ENCODE data around the gene ATOSA. TPM values are rescaled to one million over a fixed set of nuclear protein-coding genes. Genes with fewer than 3 reads are reported as not detected.

ATOSA gene
- total RNA-seq, 1 experiment from 2014 or later: 7.1 TPM

DNA sequence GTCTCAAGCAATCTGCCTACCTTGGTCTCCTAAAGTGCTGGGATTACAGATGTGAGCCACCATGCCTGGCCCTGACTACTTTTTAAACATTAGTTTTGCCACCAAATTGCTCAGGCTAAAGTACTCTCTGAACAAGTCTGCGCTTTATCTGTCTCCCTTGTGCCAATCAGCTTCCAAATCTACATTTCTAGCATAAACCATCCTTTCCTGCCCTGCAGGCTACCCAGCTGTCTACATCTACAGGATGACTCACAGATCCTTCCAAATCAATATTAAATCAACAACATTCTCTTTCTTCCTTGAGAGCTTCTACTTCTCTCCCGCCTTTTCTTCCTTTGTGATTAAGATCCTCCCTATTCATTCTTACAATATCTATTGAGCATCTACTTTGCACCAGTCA lies 16.0 kb upstream of the ATOSA start:
- no peak for DNase-seq (ENCODE audit: extremely low read depth, low read depth)

DNA sequence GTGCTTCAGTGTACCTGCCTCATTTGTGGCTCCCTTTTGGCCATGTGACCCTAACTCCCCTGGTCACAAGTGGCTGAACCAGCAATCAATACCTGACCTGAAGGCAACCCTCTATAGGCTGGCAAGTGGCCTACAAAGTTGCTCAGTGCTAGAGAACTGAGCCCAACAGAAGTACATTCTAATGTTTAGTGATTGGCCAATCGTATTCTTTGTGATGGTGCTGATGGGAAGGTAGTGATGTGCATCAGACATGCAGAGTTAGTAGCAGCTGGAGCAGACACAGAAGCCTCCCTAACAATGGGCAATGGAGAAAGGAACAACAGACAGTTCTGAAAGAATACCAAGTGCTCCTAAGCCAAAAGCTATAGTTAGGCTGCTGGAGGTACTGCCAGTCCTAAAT lies 10.4 kb upstream of the ATOSA start:
- DNase-seq (ENCODE audit: extremely low read depth, low read depth): no peak

DNA sequence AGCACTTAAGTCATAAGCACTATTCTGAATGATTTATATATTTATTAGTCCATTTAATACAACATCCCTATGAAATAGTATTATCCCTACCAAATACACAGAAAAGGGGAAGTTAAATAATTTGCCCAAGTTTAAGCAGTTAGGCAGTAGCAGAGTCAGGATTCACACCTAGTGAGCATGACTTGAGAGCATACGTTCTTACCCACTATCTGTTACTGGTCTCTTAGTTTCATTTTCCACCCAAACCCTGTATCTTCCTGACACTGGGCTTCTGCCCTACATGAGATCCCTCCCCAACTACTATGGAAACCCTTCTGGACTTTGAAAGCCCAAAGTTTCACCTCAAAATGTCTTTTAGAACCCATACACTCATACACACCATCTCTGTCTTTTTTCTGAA lies 4.4 kb upstream of the ATOSA start:
- no peak for DNase-seq (ENCODE audit: extremely low read depth, low read depth)

DNA sequence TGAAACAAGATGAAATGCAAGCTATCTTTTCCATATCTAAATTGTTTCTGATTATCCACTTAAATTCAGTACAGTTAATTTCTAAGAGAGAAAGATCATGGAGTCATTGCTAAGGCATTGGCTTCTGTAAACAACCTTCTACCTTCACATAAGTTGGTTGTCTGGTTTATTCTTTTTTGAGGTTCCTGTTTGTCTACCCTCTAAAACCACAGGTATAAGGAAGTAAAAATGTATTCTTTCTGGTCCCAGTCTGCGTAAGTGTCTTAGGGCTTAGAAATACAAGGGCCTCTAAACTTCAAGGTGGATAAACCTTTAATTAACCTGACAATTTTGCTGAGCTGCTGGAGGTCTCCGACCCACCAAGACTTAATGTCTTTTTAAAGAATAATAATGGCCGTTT lies 3.6 kb upstream of the ATOSA start:
- DNase-seq (ENCODE audit: extremely low read depth, low read depth): no peak

DNA sequence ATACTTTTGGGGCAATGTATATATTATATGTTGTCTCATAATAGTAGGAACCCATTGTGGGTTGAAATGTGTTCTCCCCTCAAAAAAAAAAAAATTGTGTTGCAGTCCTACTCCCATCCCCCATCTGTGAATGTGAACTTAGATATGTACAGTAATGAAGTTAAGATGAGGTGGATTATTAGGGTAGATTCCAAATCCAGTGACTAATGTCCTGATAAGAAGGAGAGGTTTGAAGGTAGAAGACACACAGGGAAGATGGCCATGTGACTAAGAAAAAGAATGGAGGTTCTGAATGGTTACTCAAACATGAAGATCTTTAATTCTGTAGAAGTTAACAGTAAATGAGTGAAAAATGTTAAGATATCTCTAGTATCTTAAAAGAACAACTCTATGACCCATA lies 3.0 kb upstream of the ATOSA start:
- no peak for DNase-seq (ENCODE audit: extremely low read depth, low read depth)

DNA sequence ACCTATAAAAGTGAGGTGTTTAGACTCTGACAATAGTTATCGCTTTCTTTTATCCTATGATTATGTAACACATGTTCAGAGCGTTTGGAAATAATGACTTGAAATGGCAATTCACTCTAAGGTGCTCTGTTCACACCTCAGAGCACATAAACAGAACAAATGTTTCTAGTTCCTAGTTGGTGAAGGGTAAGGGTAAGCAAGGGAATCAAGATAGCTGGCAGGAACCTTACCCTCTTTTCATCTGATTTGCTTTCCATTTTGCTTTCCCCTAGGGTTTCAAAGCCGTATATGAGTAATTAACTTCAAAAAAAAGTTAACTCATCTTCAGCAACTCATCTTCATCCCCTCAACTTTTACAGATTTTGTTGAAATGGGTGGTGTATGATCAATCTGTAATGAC lies 2.3 kb upstream of the ATOSA start:
- no peak for DNase-seq (ENCODE audit: extremely low read depth, low read depth)

DNA sequence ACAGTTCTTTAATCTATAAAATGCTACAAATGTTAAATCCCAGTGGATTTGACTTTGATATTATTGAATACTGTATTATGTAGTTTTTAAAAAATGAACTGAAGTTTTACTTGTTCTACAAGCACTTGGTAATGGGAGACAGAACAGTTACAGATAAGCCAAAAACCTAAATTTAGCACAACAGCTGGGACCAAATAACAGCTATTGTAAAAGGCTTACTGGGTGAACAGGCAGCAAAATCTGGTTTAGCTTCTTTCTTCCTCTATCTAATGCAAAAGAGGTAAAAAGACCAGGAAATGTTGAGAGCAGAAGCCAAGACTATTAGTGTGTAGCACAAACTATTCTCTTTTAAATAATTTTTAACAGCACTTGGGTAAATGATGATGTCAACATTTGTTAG lies 1.6 kb upstream of the ATOSA start:
- DNase-seq (ENCODE audit: extremely low read depth, low read depth): no peak

DNA sequence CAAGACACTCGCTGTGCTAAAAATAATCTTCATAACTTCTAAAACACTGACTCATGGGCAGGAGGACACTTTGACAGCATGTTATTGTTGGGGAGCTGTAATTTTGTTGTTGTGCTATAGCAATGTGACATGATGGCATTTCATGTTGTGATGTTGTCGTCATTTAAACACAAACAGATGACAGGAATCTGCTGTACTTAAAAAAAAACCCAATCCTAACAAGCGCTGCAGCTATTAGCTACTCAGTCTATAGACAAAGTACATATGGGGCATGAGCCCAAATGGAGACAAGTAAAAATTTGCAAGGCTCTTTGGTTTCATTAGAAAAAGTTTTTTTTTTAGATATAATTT lies 828 bp upstream of the ATOSA start:
- no peak for DNase-seq (ENCODE audit: extremely low read depth, low read depth)

DNA sequence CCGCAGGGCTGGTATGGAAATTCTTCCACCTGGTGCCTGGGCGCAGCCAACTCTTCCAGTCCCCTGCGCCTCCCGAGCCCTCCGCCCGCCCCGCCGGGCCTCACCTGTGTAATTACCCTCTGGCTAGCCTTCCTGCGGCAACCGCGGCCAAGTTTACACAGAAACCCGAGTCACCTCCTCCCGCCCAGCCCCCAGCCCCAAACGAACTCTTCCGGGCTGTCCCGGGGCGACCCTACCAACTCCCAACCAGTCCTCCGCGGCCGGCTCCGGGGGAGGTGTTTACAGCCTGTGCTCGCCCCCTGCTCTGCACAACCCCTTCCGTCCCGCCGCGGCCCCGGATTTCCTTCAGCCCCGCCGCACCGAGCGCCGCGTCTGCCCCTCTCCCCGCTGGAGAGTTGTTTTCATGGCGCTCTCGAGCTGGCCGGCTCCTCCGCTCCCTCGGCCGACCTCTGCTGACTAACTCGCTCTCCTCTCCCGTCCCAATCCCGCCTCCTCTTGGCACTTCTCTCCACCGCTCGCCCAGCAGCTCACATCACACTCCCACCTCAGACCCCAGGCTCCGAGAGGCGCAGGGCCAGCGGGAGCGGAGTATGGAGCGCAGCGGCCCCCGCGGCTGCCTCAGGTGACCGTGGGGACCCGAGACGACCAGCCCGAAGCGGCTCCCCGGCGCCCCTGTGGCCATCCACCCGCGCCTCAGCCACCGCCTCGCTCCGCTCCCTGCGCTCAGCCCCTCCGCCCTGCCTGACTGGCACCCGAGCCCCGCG lies 538 bp downstream of the ATOSA start:
- DNase-seq (ENCODE audit: extremely low read depth, low read depth): peak; percentile 40

DNA sequence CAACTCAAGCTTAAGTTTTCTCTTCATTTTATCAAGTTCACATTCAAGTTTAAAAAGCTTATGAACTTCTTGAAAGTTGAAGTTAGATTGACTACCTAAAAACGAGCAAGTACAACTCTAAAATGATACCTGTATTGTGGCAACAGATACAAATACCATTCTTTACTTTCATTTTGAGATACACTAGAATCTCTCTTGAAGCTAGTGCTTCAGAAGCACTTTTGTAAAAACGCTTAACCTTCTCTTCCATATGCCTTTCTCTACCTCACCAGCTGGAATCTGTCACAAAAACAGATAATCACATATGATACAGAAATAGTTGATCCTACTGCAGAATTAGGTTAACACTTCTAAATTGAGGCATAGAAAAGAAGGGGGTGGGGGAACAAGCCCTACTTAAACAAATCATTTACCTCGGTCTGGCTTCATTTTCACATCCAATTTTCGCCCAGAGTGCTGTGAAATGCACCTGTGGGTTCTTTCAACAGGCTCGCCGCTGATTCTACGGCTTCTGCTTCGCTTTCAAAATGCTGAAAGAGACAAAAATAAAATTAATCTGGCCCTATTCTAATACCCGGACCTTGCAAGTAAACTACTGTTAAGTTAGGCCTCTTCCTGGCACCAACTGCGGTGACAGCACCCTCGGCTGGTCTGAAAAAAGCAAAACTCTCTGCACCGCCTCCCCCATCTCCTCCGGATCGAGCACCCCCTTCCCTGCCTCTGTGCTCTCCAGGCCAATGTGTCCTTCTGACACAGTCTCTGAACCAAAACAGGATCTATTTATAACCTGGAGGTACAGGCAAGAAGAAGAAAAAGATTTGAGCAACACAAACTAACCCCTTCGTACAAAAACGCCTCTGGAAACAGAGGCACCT lies 1.4 kb downstream of the ATOSA start:
- peak; percentile 33 for DNase-seq (ENCODE audit: extremely low read depth, low read depth)

DNA sequence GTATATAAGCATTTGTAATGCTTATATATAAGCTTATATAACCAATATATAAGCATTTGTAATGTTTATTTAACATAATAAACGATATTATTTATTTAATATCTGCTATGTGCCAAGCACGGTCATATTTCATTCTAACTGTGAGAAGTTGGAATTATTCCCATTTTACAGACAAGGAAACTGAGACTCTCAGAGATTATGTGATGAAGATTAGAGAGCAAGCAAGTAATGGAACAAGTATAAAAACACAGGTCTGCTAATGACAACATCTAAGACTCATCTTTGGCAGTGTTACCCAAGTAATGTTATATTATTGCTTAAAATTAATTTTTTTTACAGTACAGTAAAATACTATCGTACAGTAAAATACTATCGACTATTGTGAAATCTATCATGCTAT lies 4.4 kb downstream of the ATOSA start:
- DNase-seq (ENCODE audit: extremely low read depth, low read depth): no peak

DNA sequence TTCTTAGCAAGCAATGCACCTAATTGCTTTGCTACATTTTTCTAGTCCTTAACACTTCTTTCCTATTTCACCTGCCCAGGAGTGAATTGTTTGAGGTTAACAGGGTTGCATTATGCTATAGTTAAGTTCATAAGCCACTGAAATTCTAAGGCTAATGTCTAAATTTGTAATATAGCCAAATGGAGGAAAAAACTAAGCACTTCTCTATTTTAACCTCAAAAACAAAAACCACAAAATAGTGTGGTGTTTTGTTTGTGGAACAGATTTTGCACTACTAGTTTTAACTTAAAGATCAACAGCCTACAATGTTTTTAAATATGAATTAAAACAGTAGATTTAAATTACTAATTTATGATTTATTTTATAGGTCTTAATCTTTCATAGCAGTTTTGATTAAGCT lies 5.5 kb downstream of the ATOSA start:
- no peak for DNase-seq (ENCODE audit: extremely low read depth, low read depth)

DNA sequence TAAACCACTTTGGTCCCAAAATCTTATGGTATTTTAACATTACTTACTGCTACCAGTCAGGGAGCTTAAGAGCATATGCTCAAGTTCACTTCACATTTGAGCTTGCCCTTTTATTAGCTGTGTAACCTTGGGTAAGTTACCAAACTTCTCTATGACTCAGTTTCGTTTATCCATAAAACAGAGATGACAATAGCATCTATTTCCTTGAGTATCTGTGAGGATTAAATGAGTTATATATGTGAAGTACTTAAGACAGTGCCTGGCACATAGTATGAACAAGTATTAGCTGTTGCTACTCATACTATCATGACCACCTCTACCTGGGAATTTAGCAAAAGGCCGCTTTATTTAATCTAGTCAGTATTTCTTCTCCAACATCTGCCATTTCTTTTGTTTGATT lies 5.9 kb downstream of the ATOSA start:
- DNase-seq (ENCODE audit: extremely low read depth, low read depth): no peak

DNA sequence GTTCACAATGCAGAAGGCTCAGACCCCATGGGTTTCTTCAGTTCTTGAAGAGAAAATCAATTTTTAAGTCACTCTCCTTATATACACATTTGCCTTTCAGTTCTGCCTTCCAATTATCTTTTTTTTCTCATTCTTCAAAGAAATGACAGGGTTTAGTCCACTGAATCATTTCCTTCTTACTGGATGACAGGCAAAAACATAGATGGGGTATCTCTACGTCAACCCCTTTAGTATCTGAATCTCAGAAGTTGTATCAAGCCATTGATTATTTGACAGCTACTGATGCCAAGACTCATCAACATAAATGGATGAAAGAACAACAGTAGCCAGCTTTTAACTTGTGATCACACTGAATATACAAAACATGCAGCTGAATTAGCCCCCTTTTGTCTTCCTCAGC lies 6.5 kb downstream of the ATOSA start:
- no peak for DNase-seq (ENCODE audit: extremely low read depth, low read depth)

DNA sequence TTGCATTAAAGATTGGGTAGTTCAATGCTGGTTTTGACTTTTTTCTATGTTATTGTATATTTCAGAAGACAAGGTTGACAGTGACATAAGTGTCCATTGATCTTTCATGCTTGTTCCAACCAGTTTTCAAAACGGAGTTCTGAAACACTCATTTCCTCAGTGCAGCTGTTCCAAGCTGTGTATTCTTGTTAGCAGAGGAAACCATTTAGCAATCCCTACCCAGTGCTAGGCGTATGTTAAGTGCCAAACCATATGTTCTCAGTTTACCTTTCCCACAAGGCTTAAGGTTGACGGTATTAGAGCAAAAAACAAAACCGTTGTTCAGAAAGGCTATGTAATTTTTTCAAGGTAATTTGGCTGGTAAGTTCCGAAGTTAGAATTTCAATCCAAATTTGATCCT lies 9.1 kb downstream of the ATOSA start:
- DNase-seq (ENCODE audit: extremely low read depth, low read depth): no peak

DNA sequence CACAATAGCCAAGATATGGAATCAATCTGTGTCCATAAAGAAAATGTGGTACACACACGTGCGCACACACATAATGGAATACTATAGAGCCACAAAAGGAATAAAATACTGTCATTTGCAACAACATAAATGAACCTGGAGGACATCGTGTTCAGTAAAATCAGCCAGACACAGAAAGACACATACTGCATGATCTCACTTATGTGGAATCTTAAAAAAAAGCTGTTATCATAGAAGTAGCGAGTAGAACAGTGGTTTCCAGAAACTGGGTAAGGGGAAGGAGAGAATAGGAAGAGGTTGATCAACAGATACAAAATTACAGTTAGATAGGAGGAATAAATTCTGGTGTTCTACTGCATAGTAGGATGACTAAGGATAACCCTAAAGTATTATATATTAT lies 11.1 kb downstream of the ATOSA start:
- no peak for DNase-seq (ENCODE audit: extremely low read depth, low read depth)

DNA sequence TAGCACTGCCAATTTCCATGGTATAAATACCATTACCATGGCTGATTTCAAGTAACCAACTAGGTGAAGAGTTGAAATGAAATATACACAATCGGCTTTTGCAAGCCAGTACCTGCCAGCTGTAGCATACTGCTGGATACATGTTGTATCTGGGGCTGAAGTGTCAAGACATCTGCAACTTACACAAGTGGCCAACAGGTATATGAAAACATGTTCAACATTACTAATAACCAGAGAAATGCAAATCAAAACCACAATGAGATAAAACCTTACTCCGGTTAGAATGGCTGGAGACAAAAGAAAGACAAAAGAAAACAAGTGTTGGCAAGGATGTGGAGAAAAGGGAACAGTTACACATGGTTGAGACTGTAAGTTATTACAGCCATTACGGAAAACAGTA lies 11.6 kb downstream of the ATOSA start:
- DNase-seq (ENCODE audit: extremely low read depth, low read depth): no peak

DNA sequence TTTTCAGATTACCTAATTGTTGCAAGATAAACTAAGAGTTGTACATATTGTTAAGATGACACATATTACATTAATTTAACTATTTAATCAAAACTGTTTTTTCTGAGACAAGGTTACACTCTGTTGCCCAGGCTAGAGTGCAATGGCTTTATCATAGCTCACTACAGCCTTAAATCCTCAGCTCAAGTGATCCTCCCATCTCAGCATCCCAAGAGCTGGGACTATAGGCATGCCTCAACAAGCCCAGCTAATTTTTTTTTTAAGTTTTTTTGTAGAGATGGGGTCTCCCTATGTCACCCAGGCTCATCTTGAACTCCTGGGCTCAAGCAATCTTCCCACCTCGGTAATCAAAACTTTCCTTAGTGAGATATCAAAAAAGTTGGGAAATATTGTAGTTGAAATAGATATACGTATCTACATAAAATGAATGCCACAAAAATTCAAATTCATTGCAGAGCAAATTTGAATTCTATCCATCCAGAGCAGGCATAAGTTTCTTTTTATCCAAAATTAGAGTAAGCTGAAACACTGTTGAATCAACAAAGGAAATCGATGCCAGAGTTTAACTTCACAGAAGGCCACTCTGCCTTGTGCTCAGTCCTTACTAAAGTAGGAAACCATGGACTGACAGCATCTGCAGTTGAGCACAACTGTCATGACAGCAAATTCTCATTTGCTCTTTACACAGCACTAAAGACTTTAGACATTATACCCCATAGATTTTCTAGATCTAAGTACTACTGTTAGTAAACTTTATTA lies 15.5 kb downstream of the ATOSA start:
- DNase-seq (ENCODE audit: extremely low read depth, low read depth): no peak

DNA sequence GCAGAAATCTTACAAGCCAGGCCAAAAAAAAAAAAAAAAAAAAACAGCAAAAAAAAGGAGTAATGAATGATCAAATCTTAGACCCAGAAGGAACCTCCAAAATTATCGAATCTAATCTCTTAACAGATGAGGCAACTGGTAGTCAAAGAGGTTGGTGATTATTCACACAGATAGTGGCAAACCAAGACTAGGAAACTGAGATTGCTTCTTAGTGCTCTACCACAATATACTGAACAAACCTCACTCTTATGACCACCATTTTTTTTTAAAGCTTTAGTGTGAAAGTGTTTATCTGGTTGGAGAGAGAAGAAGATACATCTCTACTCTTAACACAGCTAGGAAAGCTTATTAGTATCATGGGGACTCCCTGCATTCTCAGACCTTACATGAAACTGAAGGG lies 17.3 kb downstream of the ATOSA start:
- DNase-seq (ENCODE audit: extremely low read depth, low read depth): no peak

DNA sequence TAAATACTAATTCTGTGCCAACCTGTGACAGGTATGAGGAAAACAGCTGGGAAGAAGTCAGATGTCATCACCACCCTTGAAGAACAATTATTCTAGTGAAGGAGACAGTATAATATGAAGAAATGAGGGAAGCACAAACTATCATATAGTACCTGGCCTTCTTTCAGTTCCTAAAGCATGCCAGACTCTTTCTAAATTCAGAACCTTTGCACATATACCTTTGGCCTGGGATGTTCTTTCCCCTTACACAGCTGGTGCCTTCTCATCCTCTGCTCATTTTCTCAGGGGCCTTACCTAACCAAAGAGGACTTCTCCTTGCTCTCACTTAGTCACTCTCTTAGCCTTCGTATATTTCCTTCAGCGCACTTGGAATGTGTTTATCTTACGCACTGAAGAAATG lies 19.0 kb downstream of the ATOSA start:
- DNase-seq (ENCODE audit: extremely low read depth, low read depth): no peak

DNA sequence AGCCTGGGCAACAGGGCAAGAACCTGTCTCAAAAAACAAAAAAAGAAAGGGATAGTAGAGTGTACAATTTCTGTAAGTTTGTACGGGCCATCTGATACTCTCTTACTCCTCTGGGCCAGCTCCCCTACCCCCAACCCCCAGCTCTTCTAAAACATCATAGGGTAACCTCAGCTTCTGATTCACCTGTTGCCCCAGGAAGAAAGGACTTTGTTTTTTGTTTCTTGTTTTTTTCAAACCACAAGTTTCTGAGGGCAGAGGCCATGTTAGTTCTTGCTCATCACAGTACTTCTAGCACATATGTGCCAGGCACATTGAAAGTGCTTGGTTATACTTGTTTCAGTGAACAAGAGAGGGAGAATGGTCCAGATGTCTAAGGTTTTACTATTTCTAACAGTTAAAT lies 20.2 kb downstream of the ATOSA start:
- no peak for DNase-seq (ENCODE audit: extremely low read depth, low read depth)

DNA sequence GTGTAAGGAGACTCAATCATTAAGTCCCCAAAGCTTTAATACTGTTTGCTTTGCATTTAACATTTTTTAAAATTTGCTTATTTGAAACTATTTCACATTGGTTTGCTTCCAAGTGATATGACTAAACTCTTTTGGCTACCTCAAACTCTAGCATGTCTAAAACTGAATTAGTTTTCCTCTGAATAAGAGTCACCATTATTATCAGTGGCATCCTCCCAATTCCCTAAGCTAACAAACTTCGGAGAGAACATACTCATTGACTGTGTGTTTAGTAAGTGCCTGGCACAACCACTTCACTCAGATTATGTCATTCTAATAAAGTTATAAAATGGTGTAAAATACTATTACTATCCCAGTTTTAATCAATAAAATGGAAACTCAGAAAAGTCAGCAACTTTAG lies 21.9 kb downstream of the ATOSA start:
- DNase-seq (ENCODE audit: extremely low read depth, low read depth): no peak
